HCT116 (cell line): Measurements from ENCODE around the gene REXO5. TPM values are rescaled to one million over a fixed set of nuclear protein-coding genes. Genes with fewer than 3 reads are reported as not detected.
"Not testable (repeated sequence)": the region's sequence is repeated elsewhere in the genome, so short reads cannot be mapped to it uniquely, and the experiment has no call there.

Source experiments
- ATAC-seq: fragments of 200-7000 bp; cut with Tn5 transposase; 2 replicates; pipeline ENCODE4 v1.9.1; 2020; ENCODE audit warnings: mild to moderate bottlenecking, moderate library complexity
- BruUV-seq: library from RNA; stranded (reverse); fragments of 400-500 nt; replicated peaks from 2 replicates; lab custom pipeline; 2021; lab: Mats Ljungman, UMichigan
- CTCF ChIA-PET: fragments of 300-600 bp; sonication (Branson Sonifier 250); formaldehyde crosslinking; loops from one replicate; lab custom pipeline; 2021; ENCODE audit warnings: antibody characterized with exemption; lab: Charles Lee
- POLR2A ChIA-PET: fragments of 300-600, 350-600 bp; sonication (Branson Sonifier 250); formaldehyde crosslinking; loops from one replicate; lab custom pipeline; 2021; ENCODE audit warnings: antibody characterized with exemption; lab: Charles Lee
- RAD21 ChIA-PET, 2 experiments: fragments of 300-600 bp; sonication (Branson Sonifier 250); formaldehyde crosslinking; loops; one replicate each; lab custom pipeline; 2023; ENCODE audit warnings: low total read pairs in 2 of 2; ENCODE audit not compliant: uncharacterized antibody in 2 of 2, unreplicated experiment in 2 of 2, low non-redundant PET in 1 of 2; lab: Charles Lee
- DNase-seq: peaks from one replicate; pipeline ENCODE4 v3.0.0-alpha.2; 2010; ENCODE audit warnings: low read depth, low spot score
- H2AFZ ChIP-seq: fragments of 200-600 bp; shearing (Covaris generic), sonication (generic); 2 replicates; pipeline ENCODE4 v1.6.1; 2017; ENCODE audit warnings: low read depth, mixed run types, mixed read lengths, antibody characterized with exemption, low read length; ENCODE audit not compliant: poor library complexity, severe bottlenecking
- H3K27ac ChIP-seq: 2 replicates; pipeline ENCODE4 v1.5.1; 2012; ENCODE audit warnings: low read depth, low read length
- H3K27me3 ChIP-seq: fragments of 200-600 bp; sonication (generic); 2 replicates; pipeline ENCODE4 v1.6.1; 2016; ENCODE audit warnings: mixed run types, low read length, mixed read lengths; ENCODE audit not compliant: insufficient read depth
- H3K36me3 ChIP-seq, 2 experiments: fragments of 200-500 bp in 1 of 2; fragments of 200-600 bp in 1 of 2; sonication (Bioruptor generic) in 1 of 2; sonication (generic) in 1 of 2; 2 replicates each; pipeline versions ENCODE4 v1.5.1 to v1.6.1; 2014 to 2016; ENCODE audit warnings: low read length in 2 of 2, inconsistent platforms in 1 of 2, mixed read lengths in 1 of 2, mixed run types in 1 of 2; ENCODE audit not compliant: insufficient read depth in 2 of 2, control insufficient read depth in 1 of 2
- H3K4me1 ChIP-seq, 2 experiments: fragments of 200-600 bp in 1 of 2; sonication (generic) in 1 of 2; 2 replicates each; pipeline versions ENCODE4 v1.5.1 to v1.6.1; 2012 to 2017; ENCODE audit warnings: low read length in 2 of 2, inconsistent platforms in 1 of 2, mild to moderate bottlenecking in 1 of 2, mixed read lengths in 1 of 2, mixed run types in 1 of 2, moderate library complexity in 1 of 2; ENCODE audit not compliant: insufficient read depth in 2 of 2, control insufficient read depth in 1 of 2
- H3K4me2 ChIP-seq: fragments of 200-600 bp; sonication (generic); 2 replicates; pipeline ENCODE4 v1.6.1; 2017; ENCODE audit warnings: mixed run types, low read length, mixed read lengths
- H3K4me3 ChIP-seq, 2 experiments: fragments of 200-600 bp in 1 of 2; sonication (generic) in 1 of 2; replicated peaks in 1 of 2; 2 replicates each; pipeline ENCODE4 v1.5.1; 2011 to 2016; ENCODE audit warnings: low read length in 2 of 2, control low read depth in 1 of 2, low read depth in 1 of 2, mild to moderate bottlenecking in 1 of 2, mixed read lengths in 1 of 2, mixed run types in 1 of 2
- H3K79me2 ChIP-seq: fragments of 200-600 bp; sonication (generic); 2 replicates; pipeline ENCODE4 v1.6.1; 2017; ENCODE audit warnings: mild to moderate bottlenecking, mixed run types, low read length, moderate library complexity, mixed read lengths; ENCODE audit not compliant: insufficient read depth
- H3K9ac ChIP-seq: fragments of 200-600 bp; sonication (generic); 2 replicates; pipeline ENCODE4 v1.6.1; 2016; ENCODE audit warnings: low read length, mixed read lengths
- H3K9me2 ChIP-seq: fragments of 200-600 bp; sonication (generic), shearing (Covaris generic); 2 replicates; pipeline ENCODE4 v1.6.1; 2017; ENCODE audit warnings: mixed run types, mild to moderate bottlenecking, moderate library complexity; ENCODE audit not compliant: insufficient read depth
- H3K9me3 ChIP-seq, 2 experiments: fragments of 200-500 bp in 1 of 2; fragments of 200-600 bp in 1 of 2; sonication (Bioruptor generic) in 1 of 2; sonication (generic) in 1 of 2; 2 replicates each; pipeline ENCODE4 v1.6.1; 2014 to 2017; ENCODE audit warnings: low read length in 2 of 2, mixed read lengths in 2 of 2, inconsistent platforms in 1 of 2, low read depth in 1 of 2, mild to moderate bottlenecking in 1 of 2, mixed run types in 1 of 2, moderate library complexity in 1 of 2; ENCODE audit not compliant: control insufficient read depth in 1 of 2, insufficient read depth in 1 of 2
- H4K20me1 ChIP-seq: fragments of 200-600 bp; sonication (generic), shearing (Covaris generic); 2 replicates; pipeline ENCODE4 v1.6.1; 2017; ENCODE audit warnings: mixed run types, mild to moderate bottlenecking, moderate library complexity; ENCODE audit not compliant: insufficient read depth
- CBX3 ChIP-seq: IDR thresholded peaks from 2 replicates; pipeline ENCODE4 v1.6.1; 2012; ENCODE audit warnings: low read depth
- EGR1 ChIP-seq: IDR thresholded peaks from 2 replicates; pipeline ENCODE4 v1.6.1; 2012; ENCODE audit warnings: low read depth
- ELF1 ChIP-seq: IDR thresholded peaks from 2 replicates; pipeline ENCODE4 v1.6.1; 2012; ENCODE audit warnings: low read depth, borderline replicate concordance
- EZH2 ChIP-seq: fragments of 200-600 bp; sonication (generic); IDR thresholded peaks from 2 replicates; pipeline ENCODE4 v1.6.1; 2017; ENCODE audit warnings: antibody characterized with exemption, mixed run types
- EZH2phosphoT487 ChIP-seq: fragments of 200-600 bp; IDR thresholded peaks from 2 replicates; pipeline ENCODE4 v1.6.1; 2018; ENCODE audit warnings: antibody characterized with exemption, borderline replicate concordance
- JUND ChIP-seq: IDR thresholded peaks from 2 replicates; pipeline ENCODE4 v1.6.1; 2012
- POLR2A ChIP-seq: IDR thresholded peaks from 2 replicates; pipeline ENCODE4 v1.7.0; 2011; ENCODE audit warnings: borderline replicate concordance; ENCODE audit not compliant: insufficient read depth, insufficient read length; ENCODE audit errors: extremely low read depth
- SIN3A ChIP-seq: IDR thresholded peaks from 2 replicates; pipeline ENCODE4 v1.6.1; 2012; ENCODE audit warnings: low read depth
- SRF ChIP-seq: IDR thresholded peaks from 2 replicates; pipeline ENCODE4 v1.6.1; 2012; ENCODE audit warnings: low read depth
- TCF7L2 ChIP-seq: IDR thresholded peaks from 2 replicates; pipeline ENCODE4 v1.7.0; 2011; ENCODE audit warnings: borderline replicate concordance, inconsistent platforms; ENCODE audit not compliant: insufficient read depth, insufficient read length; ENCODE audit errors: extremely low read depth
- intact Hi-C: fragments of 100-400 bp; cut with micrococcal nuclease; formaldehyde crosslinking; loops from 2 replicates; pipeline ENCODE4 v1.10.0; 2022
- total RNA-seq: library from RNA; stranded (reverse); gene quantifications from one replicate; pipeline ENCODE4 v1.2.1, GENCODE V29; 2021; ENCODE audit not compliant: unreplicated experiment
- TF ChIP-seq, protein P1 (sequence below), 3 experiments: fragments of 200-600 bp in 1 of 3; sonication (generic) in 1 of 3; IDR thresholded peaks in 2 of 3; conservative IDR thresholded peaks in 1 of 3; 2 replicates each; pipeline ENCODE4 v1.5.1; 2012 to 2017; ENCODE audit warnings: low read depth in 2 of 3, low read length in 2 of 3, antibody characterized with exemption in 1 of 3, borderline replicate concordance in 1 of 3, control low read depth in 1 of 3, mild to moderate bottlenecking in 1 of 3, mixed read lengths in 1 of 3, mixed run types in 1 of 3, moderate library complexity in 1 of 3; ENCODE audit not compliant: insufficient read depth in 1 of 3
- TF ChIP-seq, protein P2 (sequence below): IDR thresholded peaks from 2 replicates; pipeline ENCODE4 v1.6.1; 2011; ENCODE audit warnings: mild to moderate bottlenecking, low read length, moderate library complexity; ENCODE audit not compliant: insufficient replicate concordance; ENCODE audit errors: extremely low read depth

Gene REXO5
- total RNA-seq, 1 experiment from 2014 or later: 10.5 TPM

DNA sequence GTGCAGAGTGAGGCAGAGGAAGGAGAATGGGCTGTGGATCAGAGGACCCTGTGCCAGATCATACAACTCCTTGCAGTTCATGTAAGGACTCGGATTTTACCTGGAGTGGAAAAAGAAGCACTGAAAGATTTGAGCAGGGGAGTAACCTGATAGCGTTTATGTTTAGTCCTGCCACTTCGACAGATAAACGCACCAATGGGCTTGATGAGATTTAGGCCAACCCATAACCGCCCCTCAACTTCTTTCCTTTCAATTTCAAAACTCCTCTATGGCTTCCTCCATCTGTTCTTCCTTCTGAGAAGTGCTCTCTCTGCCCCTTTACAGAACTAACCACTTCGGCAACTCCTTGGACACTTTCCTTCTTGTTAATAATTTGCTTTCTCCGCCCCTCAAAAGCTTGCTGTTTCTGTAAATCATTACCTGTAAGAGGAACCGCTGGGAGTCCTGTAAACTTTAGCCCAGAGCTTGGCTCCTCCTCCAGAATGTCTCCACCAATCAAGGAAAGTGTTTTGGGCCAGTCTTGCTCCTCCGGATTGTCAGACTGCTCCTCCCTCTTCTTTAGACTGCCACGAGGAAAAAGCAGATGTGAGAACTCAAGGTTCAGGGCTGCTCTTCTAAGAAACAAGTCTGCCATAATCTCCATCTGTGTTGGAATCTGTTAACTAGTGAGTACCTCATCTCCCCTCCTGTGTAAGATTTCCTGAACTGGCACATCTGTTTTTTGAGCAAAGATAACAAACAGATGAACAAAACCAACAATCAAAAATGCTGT lies 42.7 kb upstream of the REXO5 start, which contains the start of gene ACSM3 (continued):
- peak; percentile 44; the same call in 1 of the 2 replicates for TF ChIP-seq CBX3
- no peak for TF ChIP-seq EZH2
- TF ChIP-seq EZH2phosphoT487: no peak

DNA sequence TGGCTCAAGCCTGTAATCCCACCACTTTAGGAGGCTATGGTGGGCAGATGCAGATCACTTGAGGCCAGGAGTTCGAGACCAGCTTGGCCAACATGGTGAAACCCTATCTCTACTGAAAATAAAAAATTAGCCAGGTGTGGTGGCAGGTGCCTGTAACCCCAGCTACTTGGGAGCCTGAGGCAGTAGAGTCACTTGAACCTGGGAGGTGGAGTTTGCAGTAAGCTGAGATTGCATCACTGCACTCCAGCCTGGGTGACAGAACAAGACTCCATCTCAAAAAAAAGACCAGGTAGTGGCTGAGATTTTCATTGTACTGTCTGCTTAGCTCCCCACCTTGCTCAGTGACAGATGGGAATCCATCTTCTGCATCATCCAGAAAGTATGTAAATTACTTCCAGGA lies 41.9 kb upstream of the REXO5 start:
- BruUV-seq, H3K9me2 ChIP-seq, H3K4me3 ChIP-seq, DNase-seq, H3K27ac ChIP-seq, RAD21 ChIA-PET, ATAC-seq, H3K9me3 ChIP-seq, intact Hi-C loops, H3K36me3 ChIP-seq, H3K79me2 ChIP-seq, H4K20me1 ChIP-seq, H3K9ac ChIP-seq, H2AFZ ChIP-seq, H3K27me3 ChIP-seq: not testable (repeated sequence)
- CTCF ChIA-PET: interaction anchor here (1.2 to 3.7 kb wide), 2 partner anchors 11 to 537 kb away, joined by 3 to 14 read pairs; no protein-coding TSS in a partner anchor
- Histone ChIP-seq H3K4me1 (peaks cover 10 to 12% of the 10 kb centered on the region in 2 experiments), H3K4me2 (peak overlapping the region; percentile 69; the same call in 1 of the 2 replicates)
- POLR2A ChIA-PET: interaction anchor here (1.5 kb wide), 1 partner anchor 23 kb away, joined by 3 read pairs; no protein-coding TSS in a partner anchor

DNA sequence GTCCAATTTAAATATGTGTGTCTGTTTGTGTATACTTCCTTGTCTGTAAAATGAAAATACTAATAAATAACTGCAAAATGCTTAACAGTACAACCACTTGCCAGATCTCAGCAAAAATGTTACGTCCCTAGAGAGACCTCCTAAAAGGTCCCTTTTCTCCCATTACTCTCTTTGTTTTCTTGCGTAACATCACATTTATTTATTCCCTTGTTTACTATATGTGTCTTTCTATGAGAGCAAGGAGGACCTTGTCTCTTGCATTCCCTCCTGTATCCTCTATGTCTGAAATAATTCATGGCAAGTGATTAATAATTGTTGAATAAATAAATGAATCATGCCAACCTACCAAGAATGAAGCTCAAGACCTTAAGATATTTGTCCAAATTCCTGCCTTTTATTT lies 40.6 kb upstream of the REXO5 start:
- H3K27ac ChIP-seq: no peak overlapping the region
- BruUV-seq: no TSS peak
- no peaks in the 10 kb centered on the region for H3K79me2 ChIP-seq
- H3K4me2 ChIP-seq: no peak overlapping the region
- no peak overlapping the region for H3K9ac ChIP-seq
- ChIA-PET POLR2A (interaction anchor here (1.5 kb wide), 1 partner anchor 25 kb away, joined by 3 read pairs; no protein-coding TSS in a partner anchor), CTCF (interaction anchor here (3.7 kb wide), 1 partner anchor 9 kb away, joined by 14 read pairs; no protein-coding TSS in a partner anchor), RAD21 (no interaction called here)
- H3K36me3 ChIP-seq: no peaks in the 10 kb centered on the region
- H2AFZ ChIP-seq: no peak overlapping the region
- H4K20me1 ChIP-seq: no peaks in the 10 kb centered on the region
- H3K27me3 ChIP-seq: no peaks in the 10 kb centered on the region
- no peak for DNase-seq
- H3K4me1 ChIP-seq: peaks cover 10 to 12% of the 10 kb centered on the region in 2 experiments
- H3K9me3 ChIP-seq: no peaks in the 10 kb centered on the region
- no peak overlapping the region for H3K4me3 ChIP-seq
- no peak for ATAC-seq
- intact Hi-C loops: no loop called here
- TF ChIP-seq SRF (no peak), TCF7L2 (no peak), JUND (no peak), EZH2phosphoT487 (no peak), EGR1 (no peak), SIN3A (no peak), POLR2A (no peak), EZH2 (no peak), ELF1 (no peak)
- TF ChIP-seq, protein P1, sequence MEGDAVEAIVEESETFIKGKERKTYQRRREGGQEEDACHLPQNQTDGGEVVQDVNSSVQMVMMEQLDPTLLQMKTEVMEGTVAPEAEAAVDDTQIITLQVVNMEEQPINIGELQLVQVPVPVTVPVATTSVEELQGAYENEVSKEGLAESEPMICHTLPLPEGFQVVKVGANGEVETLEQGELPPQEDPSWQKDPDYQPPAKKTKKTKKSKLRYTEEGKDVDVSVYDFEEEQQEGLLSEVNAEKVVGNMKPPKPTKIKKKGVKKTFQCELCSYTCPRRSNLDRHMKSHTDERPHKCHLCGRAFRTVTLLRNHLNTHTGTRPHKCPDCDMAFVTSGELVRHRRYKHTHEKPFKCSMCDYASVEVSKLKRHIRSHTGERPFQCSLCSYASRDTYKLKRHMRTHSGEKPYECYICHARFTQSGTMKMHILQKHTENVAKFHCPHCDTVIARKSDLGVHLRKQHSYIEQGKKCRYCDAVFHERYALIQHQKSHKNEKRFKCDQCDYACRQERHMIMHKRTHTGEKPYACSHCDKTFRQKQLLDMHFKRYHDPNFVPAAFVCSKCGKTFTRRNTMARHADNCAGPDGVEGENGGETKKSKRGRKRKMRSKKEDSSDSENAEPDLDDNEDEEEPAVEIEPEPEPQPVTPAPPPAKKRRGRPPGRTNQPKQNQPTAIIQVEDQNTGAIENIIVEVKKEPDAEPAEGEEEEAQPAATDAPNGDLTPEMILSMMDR (IDR thresholded peaks at IDR 0.05 in 2 of 3, conservative IDR thresholded peaks at IDR 0.05 in 1 of 3; ENCODE audit: borderline replicate concordance in 1 of 3, insufficient read depth in 1 of 3, low read depth in 2 of 3, low read length in 2 of 3): no peak
- TF ChIP-seq, protein P2, sequence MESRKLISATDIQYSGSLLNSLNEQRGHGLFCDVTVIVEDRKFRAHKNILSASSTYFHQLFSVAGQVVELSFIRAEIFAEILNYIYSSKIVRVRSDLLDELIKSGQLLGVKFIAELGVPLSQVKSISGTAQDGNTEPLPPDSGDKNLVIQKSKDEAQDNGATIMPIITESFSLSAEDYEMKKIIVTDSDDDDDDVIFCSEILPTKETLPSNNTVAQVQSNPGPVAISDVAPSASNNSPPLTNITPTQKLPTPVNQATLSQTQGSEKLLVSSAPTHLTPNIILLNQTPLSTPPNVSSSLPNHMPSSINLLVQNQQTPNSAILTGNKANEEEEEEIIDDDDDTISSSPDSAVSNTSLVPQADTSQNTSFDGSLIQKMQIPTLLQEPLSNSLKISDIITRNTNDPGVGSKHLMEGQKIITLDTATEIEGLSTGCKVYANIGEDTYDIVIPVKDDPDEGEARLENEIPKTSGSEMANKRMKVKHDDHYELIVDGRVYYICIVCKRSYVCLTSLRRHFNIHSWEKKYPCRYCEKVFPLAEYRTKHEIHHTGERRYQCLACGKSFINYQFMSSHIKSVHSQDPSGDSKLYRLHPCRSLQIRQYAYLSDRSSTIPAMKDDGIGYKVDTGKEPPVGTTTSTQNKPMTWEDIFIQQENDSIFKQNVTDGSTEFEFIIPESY: no peak
- no peaks in the 10 kb centered on the region for H3K9me2 ChIP-seq
